CD14-positive monocyte (primary cell): Measurements from ENCODE around the gene HOXD10. TPM values are rescaled to one million over a fixed set of nuclear protein-coding genes. Genes with fewer than 3 reads are reported as not detected.

Experiments
- DNase-seq, 3 donors: peaks; one replicate each; pipeline ENCODE4 v3.0.0-alpha.2; 2011 to 2022
- H2AFZ ChIP-seq: 2 replicates; pipeline ENCODE4 v1.6.0; 2012; ENCODE audit warnings: mild to moderate bottlenecking, low read depth, low read length, inconsistent platforms; ENCODE audit not compliant: insufficient read depth, poor library complexity, severe bottlenecking
- H3K27ac ChIP-seq, 2 donors: 1 replicate in 1 of 2; 2 replicates in 1 of 2; pipeline ENCODE4 v1.5.1; 2012 to 2013; ENCODE audit warnings: low read length in 2 of 2, control low read depth in 1 of 2, inconsistent platforms in 1 of 2, low read depth in 1 of 2, mild to moderate bottlenecking in 1 of 2
- H3K27me3 ChIP-seq, 2 donors: one replicate each; pipeline versions ENCODE4 v1.6.0 to v1.6.1; 2011 to 2013; ENCODE audit warnings: low read length in 2 of 2; ENCODE audit not compliant: control insufficient read depth in 2 of 2, insufficient read depth in 2 of 2
- H3K36me3 ChIP-seq, 2 donors: replicated peaks in 1 of 2; 1 replicate in 1 of 2; 2 replicates in 1 of 2; pipeline versions ENCODE4 v1.5.1 to v1.6.1; 2012 to 2013; ENCODE audit warnings: low read length in 2 of 2, control low read depth in 1 of 2, inconsistent platforms in 1 of 2, mild to moderate bottlenecking in 1 of 2; ENCODE audit not compliant: insufficient read depth in 2 of 2, control insufficient read depth in 1 of 2
- H3K4me1 ChIP-seq, 2 donors: 1 replicate in 1 of 2; 2 replicates in 1 of 2; pipeline versions ENCODE4 v1.5.1 to v1.6.1; 2012 to 2013; ENCODE audit warnings: low read length in 2 of 2, control low read depth in 1 of 2, inconsistent platforms in 1 of 2, mild to moderate bottlenecking in 1 of 2, moderate library complexity in 1 of 2; ENCODE audit not compliant: insufficient read depth in 2 of 2, control insufficient read depth in 1 of 2
- H3K4me2 ChIP-seq: replicated peaks from 2 replicates; pipeline ENCODE3; 2012; ENCODE audit warnings: low read length, moderate library complexity, mild to moderate bottlenecking; ENCODE audit not compliant: poor library complexity, severe bottlenecking; ENCODE audit errors: extremely low read depth
- H3K4me3 ChIP-seq, 3 experiments: fragments of 200-600 bp in 1 of 3; sonication (generic) in 1 of 3; replicated peaks in 1 of 3; 1 replicate in 2 of 3; 2 replicates in 1 of 3; pipeline ENCODE4 v1.5.1; 2011 to 2013; ENCODE audit warnings: low read length in 3 of 3, mild to moderate bottlenecking in 3 of 3, control low read depth in 2 of 3, low read depth in 2 of 3, inconsistent platforms in 1 of 3, moderate library complexity in 1 of 3
- H3K79me2 ChIP-seq: 2 replicates; pipeline ENCODE4 v1.6.0; 2012; ENCODE audit warnings: mild to moderate bottlenecking, control low read depth, inconsistent platforms, low read length, moderate library complexity; ENCODE audit not compliant: insufficient read depth
- H3K9ac ChIP-seq: 2 replicates; pipeline ENCODE4 v1.6.0; 2017; ENCODE audit warnings: low read length, mild to moderate bottlenecking; ENCODE audit not compliant: insufficient read depth, poor library complexity, severe bottlenecking
- H3K9me3 ChIP-seq, 2 donors: replicated peaks in 1 of 2; 1 replicate in 1 of 2; 2 replicates in 1 of 2; pipeline versions ENCODE4 v1.5.1 to v1.6.1; 2012 to 2013; ENCODE audit warnings: low read length in 2 of 2, control low read depth in 1 of 2; ENCODE audit not compliant: control insufficient read depth in 1 of 2, insufficient read depth in 1 of 2
- H4K20me1 ChIP-seq: 2 replicates; pipeline ENCODE4 v1.6.0; 2012; ENCODE audit warnings: mild to moderate bottlenecking, low read length, control low read depth, moderate library complexity; ENCODE audit not compliant: insufficient read depth
- H3K27ac Mint-ChIP-seq, 7 donors: one replicate each; pipeline ENCODE4 v1.8.0; 2020; ENCODE audit warnings: mild to moderate bottlenecking in 7 of 7, mixed read lengths in 7 of 7, moderate library complexity in 6 of 7, inconsistent platforms in 2 of 7
- H3K27me3 Mint-ChIP-seq, 3 donors: one replicate each; pipeline ENCODE4 v1.8.0; 2021 to 2022; ENCODE audit warnings: low read depth in 3 of 3, mild to moderate bottlenecking in 3 of 3, mixed read lengths in 3 of 3, moderate library complexity in 3 of 3, inconsistent platforms in 1 of 3
- H3K36me3 Mint-ChIP-seq, 2 donors: one replicate each; pipeline ENCODE4 v1.8.0; 2020; ENCODE audit warnings: mixed read lengths in 2 of 2, inconsistent platforms in 1 of 2, mild to moderate bottlenecking in 1 of 2
- H3K4me1 Mint-ChIP-seq: one replicate; pipeline ENCODE4 v1.8.0; 2020; ENCODE audit warnings: mild to moderate bottlenecking, mixed read lengths
- H3K4me3 Mint-ChIP-seq, 2 donors: one replicate each; pipeline ENCODE4 v1.8.0; 2020; ENCODE audit warnings: mild to moderate bottlenecking in 2 of 2, mixed read lengths in 2 of 2, moderate library complexity in 1 of 2
- H3K9me3 Mint-ChIP-seq, 7 donors: one replicate each; pipeline ENCODE4 v1.8.0; 2020 to 2022; ENCODE audit warnings: mixed read lengths in 7 of 7, mild to moderate bottlenecking in 6 of 7, moderate library complexity in 6 of 7, inconsistent platforms in 2 of 7
- WGBS: methylation state at CpG from one replicate; pipeline ENCODE4 v1.1.5; 2013; ENCODE audit warnings: missing lambda C conversion rate; ENCODE audit not compliant: insufficient coverage; 5-methylcytosine and 5-hydroxymethylcytosine counted together
- intact Hi-C, 2 donors: fragments of 100-400 bp; cut with micrococcal nuclease; formaldehyde crosslinking; loops; one replicate each; pipeline versions ENCODE4 v1.15.0 to v1.15.1; 2023
- polyA plus RNA-seq, 3 donors: library from polyadenylated mRNA; depleted of rRNA in 1 of 3; unstranded in 2 of 3; stranded (reverse) in 1 of 3; fragments of 300-500 nt in 2 of 3; fragments of >200 nt in 1 of 3; fragmentation: Illumina TruSeq in 2 of 3; gene quantifications; 1 replicate in 2 of 3; 2 replicates in 1 of 3; pipeline ENCODE4 v1.2.3, GENCODE V29; 2012 to 2021
- TF ChIP-seq, protein P1 (sequence below): fragments of 200-600 bp; IDR thresholded peaks from one replicate; pipeline ENCODE4 v1.8.0; 2022; ENCODE audit warnings: antibody characterized with exemption, mild to moderate bottlenecking

Gene HOXD10
- polyA plus RNA-seq, 3 donors: not detected

DNA sequence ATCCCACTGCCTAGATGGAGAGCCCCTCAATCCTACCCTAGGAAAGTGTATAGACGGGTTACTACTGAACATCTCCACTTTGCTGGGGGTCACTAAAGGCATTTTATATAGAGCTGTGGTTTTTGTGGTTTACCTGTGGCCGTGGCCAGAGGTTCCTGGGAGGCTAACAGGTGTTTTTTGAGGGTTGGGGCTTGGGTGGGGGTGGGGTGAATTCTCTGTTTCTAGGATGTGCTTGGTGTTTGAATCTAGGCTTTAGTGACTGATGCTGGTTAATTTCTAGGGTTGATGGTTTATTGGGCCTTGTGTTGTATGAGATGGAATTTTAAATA lies 20.6 kb downstream of the HOXD10 start:
- WGBS: 0% methylated on average over 1 of the region's 2 CpGs
- peaks cover 99% of the 10 kb centered on the region in 2 donors for H3K27me3 ChIP-seq
- H3K4me3 ChIP-seq: no peak overlapping the region
- H2AFZ ChIP-seq: no peak overlapping the region
- H3K4me2 ChIP-seq: no peak overlapping the region
- H3K79me2 ChIP-seq: no peaks in the 10 kb centered on the region
- H3K4me1 Mint-ChIP-seq: peaks cover 35% of the 10 kb centered on the region
- no peaks in the 10 kb centered on the region for H3K36me3 ChIP-seq
- intact Hi-C loops: no loop called here
- H4K20me1 ChIP-seq: no peaks in the 10 kb centered on the region
- no peak overlapping the region for H3K27ac ChIP-seq
- H3K9ac ChIP-seq: no peak overlapping the region
- H3K36me3 Mint-ChIP-seq: peaks cover 0 to 10% of the 10 kb centered on the region in 2 donors
- TF ChIP-seq, protein P1, sequence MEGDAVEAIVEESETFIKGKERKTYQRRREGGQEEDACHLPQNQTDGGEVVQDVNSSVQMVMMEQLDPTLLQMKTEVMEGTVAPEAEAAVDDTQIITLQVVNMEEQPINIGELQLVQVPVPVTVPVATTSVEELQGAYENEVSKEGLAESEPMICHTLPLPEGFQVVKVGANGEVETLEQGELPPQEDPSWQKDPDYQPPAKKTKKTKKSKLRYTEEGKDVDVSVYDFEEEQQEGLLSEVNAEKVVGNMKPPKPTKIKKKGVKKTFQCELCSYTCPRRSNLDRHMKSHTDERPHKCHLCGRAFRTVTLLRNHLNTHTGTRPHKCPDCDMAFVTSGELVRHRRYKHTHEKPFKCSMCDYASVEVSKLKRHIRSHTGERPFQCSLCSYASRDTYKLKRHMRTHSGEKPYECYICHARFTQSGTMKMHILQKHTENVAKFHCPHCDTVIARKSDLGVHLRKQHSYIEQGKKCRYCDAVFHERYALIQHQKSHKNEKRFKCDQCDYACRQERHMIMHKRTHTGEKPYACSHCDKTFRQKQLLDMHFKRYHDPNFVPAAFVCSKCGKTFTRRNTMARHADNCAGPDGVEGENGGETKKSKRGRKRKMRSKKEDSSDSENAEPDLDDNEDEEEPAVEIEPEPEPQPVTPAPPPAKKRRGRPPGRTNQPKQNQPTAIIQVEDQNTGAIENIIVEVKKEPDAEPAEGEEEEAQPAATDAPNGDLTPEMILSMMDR: no peak
- DNase-seq: no peak
- H3K4me3 Mint-ChIP-seq: peak overlapping the region in 1 of 2 donors; percentile 68
- peaks cover 94 to 100% (median 95%) of the 10 kb centered on the region in 3 donors for H3K27me3 Mint-ChIP-seq
- H3K9me3 Mint-ChIP-seq: peaks cover 0 to 39% (median 28%) of the 10 kb centered on the region in 7 donors
- H3K9me3 ChIP-seq: peaks cover 7 to 57% of the 10 kb centered on the region in 2 donors
- peaks cover 20 to 23% of the 10 kb centered on the region in 2 donors for H3K4me1 ChIP-seq
- H3K27ac Mint-ChIP-seq: no peak overlapping the region

DNA sequence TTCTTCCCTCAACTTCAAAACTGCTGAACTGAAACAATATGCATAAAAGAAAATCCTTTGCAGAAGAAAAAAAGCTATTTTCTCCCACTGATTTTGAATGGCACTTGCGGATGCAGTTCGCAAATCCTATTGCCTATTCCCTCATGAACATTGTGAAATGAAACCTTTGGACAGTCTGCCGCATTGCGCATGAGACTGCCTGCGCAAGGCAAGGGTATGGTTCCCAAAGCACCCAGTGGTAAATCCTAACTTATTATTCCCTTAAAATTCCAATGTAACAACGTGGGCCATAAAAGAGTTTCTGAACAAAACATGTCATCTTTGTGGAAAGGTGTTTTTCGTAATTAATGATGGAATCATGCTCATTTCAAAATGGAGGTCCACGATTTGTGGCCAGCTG lies 21.3 kb downstream of the HOXD10 start:
- intact Hi-C loops: no loop called here
- no peak overlapping the region for H2AFZ ChIP-seq
- peaks cover 99% of the 10 kb centered on the region in 2 donors for H3K27me3 ChIP-seq
- H3K9me3 ChIP-seq: peaks cover 7 to 50% of the 10 kb centered on the region in 2 donors
- Mint-ChIP-seq H3K9me3 (peaks cover 0 to 35% (median 26%) of the 10 kb centered on the region in 7 donors), H3K4me1 (peaks cover 31% of the 10 kb centered on the region), H3K4me3 (peak overlapping the region in 1 of 2 donors; percentile 68), H3K36me3 (peaks cover 0 to 10% of the 10 kb centered on the region in 2 donors), H3K27ac (no peak overlapping the region), H3K27me3 (peaks cover 93 to 100% (median 94%) of the 10 kb centered on the region in 3 donors)
- WGBS: 42% methylated on average over 2 of the region's 8 CpGs
- no peak for DNase-seq
- TF ChIP-seq, protein P1: no peak
- H4K20me1 ChIP-seq: no peaks in the 10 kb centered on the region
- H3K4me2 ChIP-seq: no peak overlapping the region
- H3K36me3 ChIP-seq: no peaks in the 10 kb centered on the region
- H3K4me1 ChIP-seq: peaks cover 17 to 19% of the 10 kb centered on the region in 2 donors
- no peak overlapping the region for H3K4me3 ChIP-seq
- H3K9ac ChIP-seq: no peak overlapping the region
- H3K79me2 ChIP-seq: no peaks in the 10 kb centered on the region
- no peak overlapping the region for H3K27ac ChIP-seq
